ENCODE measurements around the gene GXYLT1.
"Not testable (repeated sequence)": the region's sequence is repeated elsewhere in the genome, so short reads cannot be mapped to it uniquely, and the experiment has no call there.

GXYLT1 gene

DNA sequence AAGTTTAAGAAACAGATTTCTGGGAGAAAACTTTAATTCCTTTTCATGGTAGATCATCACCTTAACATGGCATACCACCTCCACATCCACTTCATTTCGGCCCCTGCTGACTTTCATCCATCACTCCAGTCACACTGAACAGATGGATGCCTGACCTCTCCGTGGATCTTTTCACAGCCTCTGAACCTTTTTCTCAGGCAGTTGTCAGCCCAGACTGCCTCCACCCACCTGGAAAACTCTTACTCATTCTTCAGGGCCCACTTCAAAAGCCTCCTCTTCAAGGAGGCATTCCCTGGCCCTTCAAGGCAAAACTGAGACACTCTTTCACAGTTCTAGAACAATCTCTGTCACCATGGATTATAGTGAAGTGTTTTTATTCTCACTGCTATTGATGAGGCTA lies 52.9 kb downstream of the GXYLT1 start:
- DNase-seq = no peak

DNA sequence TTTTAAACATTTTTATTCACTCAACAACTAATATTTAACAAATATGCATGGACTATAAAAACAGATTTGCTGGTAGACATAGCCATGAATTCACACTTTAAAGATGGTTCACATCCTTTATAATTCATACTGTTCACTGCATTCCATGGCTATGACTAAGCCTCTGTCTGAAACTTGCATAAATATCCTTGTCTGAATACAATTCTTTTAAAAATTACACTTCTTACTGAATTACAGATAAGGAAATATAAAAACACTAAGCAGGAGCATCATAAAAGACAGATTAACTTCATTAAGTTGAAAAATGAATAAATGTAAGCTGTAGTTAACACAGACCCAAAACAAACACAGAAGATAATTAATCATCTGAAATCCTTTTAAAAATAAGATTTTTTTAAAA lies 53.8 kb downstream of the GXYLT1 start:
- DNase-seq = no peak

DNA sequence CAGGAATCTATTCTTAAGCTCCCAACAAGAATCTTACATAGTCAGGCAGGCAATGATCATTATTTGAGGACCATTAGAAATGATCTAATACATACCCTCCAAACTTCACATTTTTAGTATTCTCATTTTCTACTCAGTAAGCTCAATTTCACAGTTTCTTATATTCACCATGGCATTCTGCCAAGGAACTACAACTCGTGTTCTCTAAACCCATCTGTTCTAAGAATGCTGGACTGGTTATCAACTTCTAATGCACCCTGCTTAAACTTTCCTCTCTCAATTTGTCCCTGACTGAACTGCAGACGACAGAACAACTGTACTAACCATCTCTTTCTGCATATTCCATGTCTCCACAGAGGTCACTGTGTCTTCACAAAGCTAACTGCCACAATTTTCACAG lies 58.6 kb downstream of the GXYLT1 start:
- no peak for DNase-seq

DNA sequence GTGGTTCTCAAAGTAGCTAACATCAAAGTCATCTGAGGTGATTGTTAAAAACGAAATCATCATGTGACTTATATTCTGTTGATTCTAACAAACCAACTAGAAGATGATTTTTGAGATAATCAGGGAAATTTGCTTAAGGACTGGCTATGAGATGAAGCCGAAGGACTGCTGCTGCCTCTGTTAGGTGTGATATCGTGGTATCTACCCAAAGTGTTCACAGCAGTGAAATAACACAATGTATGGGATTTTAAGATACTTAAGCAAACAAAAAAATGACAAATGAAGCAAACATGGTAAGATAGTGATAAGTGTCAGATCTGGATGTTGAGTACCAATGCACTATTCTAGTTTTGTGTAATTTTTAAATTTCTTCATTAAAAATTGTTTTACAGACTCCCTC lies 59.1 kb downstream of the GXYLT1 start:
- no peak for DNase-seq

DNA sequence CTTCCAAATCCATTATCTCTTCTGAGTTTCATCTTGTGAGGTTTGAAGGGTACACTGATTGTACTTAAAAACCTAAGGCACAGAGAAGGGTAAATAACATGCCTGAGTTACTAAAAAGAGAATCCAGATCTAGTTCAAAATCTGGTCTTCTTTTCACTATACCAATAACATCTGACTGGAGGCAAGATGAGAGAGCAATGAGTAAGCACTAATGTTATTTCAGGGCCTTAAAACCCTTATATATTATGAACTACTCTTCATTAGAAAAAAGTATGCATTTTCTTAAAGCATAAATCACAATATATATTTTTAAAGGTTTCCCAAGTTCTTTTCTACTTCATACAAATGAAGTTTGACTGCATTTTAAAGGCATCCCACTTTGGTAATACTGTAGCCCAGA lies 60.2 kb downstream of the GXYLT1 start:
- no peak for DNase-seq

DNA sequence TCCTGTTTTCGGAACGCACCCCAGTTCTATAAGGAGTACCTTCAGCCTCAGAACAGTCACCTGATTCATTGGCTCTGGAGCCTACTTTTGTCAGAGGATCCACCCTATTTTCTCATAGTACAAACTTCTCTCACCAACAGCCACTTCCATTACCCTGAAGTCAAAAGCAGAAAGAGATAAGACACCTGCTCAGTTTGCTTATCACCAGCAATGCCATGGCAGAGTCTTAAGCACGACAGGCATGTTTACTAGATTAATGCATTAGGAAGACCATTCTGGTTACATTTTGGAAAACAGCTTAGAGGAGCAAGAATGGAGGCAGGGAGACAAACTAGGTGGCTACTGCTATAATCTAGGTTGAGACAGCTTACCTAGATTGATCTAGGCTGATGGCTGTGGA lies 67.7 kb downstream of the GXYLT1 start:
- DNase-seq = no peak

DNA sequence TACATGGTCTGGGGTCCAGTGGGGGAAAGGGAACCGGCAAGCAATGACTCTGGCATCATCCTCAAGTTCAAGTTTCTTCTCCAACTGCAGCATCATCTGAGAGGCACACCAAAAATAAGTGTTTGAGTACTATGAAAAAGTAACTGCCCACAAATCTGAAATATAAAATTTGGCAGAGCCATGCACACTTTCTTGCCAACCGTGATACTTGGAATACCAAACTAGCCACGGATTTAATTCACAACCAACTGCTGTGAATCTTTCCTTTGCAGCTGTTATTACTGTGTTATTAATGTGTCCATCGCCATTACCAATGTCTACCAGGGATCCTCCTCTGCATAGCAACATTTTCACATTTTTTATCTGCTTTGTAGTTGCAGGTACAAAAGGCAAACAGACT lies 74.6 kb downstream of the GXYLT1 start:
- no peak for DNase-seq

DNA sequence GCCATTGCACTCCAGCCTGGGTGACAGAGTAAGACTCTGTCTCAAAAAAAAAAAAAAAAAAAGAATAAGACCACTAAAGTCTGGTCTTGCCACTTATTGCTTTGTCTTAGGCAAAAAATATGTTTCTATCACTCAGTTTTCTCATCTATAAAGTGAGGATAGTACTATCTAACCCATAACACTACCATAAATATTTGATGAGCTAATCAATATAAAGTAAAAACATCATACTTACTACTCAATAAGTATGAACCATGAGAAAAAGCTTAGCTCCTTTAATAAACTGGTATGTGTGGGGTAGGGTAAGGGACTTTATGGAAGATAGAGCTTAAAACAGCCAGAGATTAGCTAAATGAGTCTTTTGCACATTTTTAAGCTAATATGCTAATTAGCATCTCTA lies 85.5 kb downstream of the GXYLT1 start:
- no peak for DNase-seq

DNA sequence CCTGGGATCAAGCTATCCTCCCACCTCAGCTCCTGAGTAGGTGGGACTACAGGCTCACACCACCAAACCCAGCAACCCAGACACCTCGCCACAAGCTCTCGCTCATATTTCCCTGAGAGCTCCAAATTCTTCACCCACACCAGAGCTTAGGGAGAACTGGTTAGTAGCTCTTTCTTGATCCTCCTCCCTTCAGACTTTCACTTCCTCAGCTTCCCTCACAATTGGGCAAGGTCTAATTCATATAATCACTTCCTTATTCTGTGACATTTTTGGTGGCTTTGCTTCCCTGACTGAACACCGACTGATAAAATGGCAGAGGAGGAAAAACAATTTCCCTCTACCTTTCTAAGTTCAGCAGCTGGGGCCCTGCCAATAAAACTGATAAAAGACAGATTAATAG lies 88.5 kb downstream of the GXYLT1 start:
- no peak for DNase-seq

DNA sequence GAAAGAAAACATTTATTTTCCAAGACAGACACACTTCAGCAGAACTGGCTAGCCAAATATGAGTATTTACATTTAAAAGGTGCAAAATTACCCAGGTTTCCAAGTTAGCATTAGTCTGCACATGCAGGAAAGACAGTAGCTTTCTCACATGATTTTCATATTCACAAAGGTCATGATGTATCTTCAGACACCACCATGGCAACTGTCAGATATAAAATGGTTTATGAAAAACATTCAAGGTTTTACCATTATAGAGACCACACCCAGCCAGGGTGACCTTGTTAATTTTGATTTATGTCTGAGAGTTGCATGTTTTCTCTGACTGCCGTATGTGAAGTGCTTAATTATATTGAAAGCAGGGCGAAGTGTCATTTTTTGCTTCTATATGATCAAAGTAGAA lies 91.2 kb downstream of the GXYLT1 start:
- DNase-seq = no peak

DNA sequence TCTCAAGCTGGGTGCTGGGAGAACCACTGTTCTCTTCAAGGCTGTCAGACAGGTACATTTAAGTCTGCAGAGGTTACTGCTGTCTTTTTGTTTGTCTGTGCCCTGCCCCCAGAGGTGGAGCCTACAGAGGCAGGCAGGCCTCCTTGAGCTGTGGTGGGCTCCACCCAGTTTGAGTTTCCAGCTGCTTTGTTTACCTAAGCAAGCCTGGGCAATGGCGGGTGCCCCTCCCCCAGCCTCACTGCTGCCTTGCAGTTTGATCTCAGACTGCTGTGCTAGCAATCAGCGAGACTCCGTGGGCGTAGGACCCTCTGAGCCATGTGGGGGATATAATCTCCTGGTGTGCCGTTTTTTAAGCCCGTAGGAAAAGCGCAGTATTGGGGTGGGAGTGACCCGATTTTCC lies 95.7 kb downstream of the GXYLT1 start:
- DNase-seq = not testable (repeated sequence)

DNA sequence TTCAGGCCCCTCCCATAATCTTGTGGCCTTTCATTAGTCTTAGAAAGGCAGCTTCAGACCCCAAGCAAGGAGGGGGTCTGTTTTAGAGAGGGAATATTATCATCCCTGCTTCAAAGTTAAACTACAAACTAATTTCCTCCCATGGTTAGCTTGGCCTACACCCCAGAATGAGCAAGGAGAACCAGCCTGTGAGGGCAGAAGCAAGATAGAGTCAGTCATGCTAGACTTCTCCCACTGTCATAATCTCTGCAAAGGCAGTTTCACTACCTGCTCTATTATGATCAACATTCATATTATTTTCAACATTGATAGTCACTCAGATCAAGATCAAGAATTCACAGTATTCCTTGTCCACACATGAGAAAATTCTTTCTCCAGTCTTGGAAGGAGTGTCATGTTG lies 105.1 kb downstream of the GXYLT1 start:
- DNase-seq = no peak

DNA sequence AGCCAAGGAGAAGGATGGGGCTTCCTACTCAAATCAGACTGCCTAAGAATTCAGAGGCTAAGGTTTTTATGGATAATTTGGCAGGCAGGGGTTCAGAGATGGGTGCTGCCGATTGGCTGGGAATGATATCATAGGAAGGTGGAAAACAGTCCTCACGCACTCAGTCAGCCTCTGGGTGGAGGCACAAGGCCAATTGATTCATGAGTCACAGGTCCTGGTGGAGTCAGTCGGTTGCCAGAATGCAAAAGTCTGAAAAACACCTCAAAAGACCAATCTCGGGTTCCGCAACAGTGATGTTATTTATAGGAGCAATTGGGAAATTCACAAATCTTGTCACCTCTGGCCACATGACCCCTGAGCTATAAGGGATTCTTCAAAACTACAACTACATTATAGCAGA lies 105.5 kb downstream of the GXYLT1 start:
- no peak for DNase-seq

DNA sequence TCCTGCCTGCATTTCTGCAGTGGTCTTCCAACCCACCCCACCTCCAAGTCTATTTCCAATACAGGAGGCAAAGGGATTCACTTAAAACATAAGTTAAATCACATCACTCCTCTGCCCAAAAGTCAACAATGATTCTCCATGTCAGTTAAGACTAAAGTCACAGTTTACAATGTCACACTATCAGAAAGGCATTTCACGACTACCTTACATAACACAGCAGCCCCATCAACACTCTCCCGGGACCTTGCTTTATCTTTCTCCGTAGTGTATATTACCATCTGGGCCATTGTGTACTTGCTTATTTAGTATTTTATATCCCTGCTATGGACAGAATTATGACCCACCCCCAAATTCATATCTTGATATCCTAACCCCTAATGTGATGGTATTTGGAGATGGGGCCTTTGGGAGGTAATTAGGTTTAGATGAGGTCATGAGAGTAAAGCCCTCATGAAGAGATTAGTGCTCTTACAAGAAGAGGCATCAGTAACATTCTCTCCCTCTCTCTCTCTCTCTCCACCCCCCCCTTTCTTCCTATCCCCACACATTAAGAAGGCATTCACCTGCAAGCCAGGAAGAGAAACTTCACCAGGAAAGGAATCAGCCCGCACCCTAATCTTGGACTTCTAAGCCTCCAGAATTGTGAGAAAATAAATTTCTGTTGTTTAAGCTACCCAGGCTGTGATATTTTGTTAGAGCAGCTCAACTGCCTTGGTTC lies 112.7 kb downstream of the GXYLT1 start:
- no peak for DNase-seq
